Tibial nerve (tissue), 4 donors: Measurements from ENCODE around the gene KIAA0753. TPM values are rescaled to one million over a fixed set of nuclear protein-coding genes. Genes with fewer than 3 reads are reported as not detected.

ENCODE experiments used
- DNase-seq, 2 donors: peaks; one replicate each; pipeline ENCODE4 v3.0.0-alpha.2; 2019; ENCODE audit warnings: low spot score in 2 of 2
- H3K27ac ChIP-seq, 4 donors: fragments of 200-600 bp; sonication (generic) in 3 of 4; one replicate each; pipeline ENCODE4 v1.5.1; 2017 to 2019; ENCODE audit warnings: mild to moderate bottlenecking in 1 of 4
- H3K27me3 ChIP-seq, 2 donors: fragments of 200-600 bp; sonication (generic) in 1 of 2; one replicate each; pipeline versions ENCODE4 v1.5.1 to v1.6.0; 2017 to 2019
- H3K36me3 ChIP-seq, 3 donors: fragments of 200-600 bp; sonication (generic); one replicate each; pipeline ENCODE4 v1.5.1; 2018 to 2019
- H3K4me1 ChIP-seq, 4 donors: fragments of 200-600 bp; sonication (generic) in 3 of 4; one replicate each; pipeline ENCODE4 v1.5.1; 2017 to 2019
- H3K4me3 ChIP-seq, 4 donors: fragments of 200-600 bp; sonication (generic) in 3 of 4; one replicate each; pipeline ENCODE4 v1.5.1; 2017 to 2019; ENCODE audit warnings: mild to moderate bottlenecking in 1 of 4, moderate library complexity in 1 of 4
- H3K9me3 ChIP-seq, 4 donors: fragments of 200-600 bp; sonication (generic) in 3 of 4; one replicate each; pipeline ENCODE4 v1.5.1; 2017 to 2019
- CTCF ChIP-seq, 5 experiments: fragments of 200-600 bp in 3 of 5; fragments of 450-650 bp in 2 of 5; sonication (generic) in 3 of 5; IDR thresholded peaks; one replicate each; pipeline ENCODE4 v1.5.1; 2016 to 2019; ENCODE audit warnings: antibody characterized with exemption in 5 of 5, mild to moderate bottlenecking in 3 of 5, moderate library complexity in 2 of 5
- EP300 ChIP-seq, 2 donors: sonication (generic); formaldehyde crosslinking; IDR thresholded peaks; one replicate each; pipeline ENCODE4 v1.6.1; 2017; ENCODE audit warnings: antibody characterized with exemption in 2 of 2, mild to moderate bottlenecking in 1 of 2
- POLR2A ChIP-seq, 2 donors: fragments of 450-650 bp; IDR thresholded peaks; one replicate each; pipeline ENCODE4 v1.6.1; 2017; ENCODE audit warnings: antibody characterized with exemption in 2 of 2, mild to moderate bottlenecking in 2 of 2, moderate library complexity in 2 of 2
- WGBS, 2 donors: methylation state at CpG; one replicate each; pipeline ENCODE4 v1.1.5; 2018; 5-methylcytosine and 5-hydroxymethylcytosine counted together
- total RNA-seq, 4 donors: library from RNA; depleted of rRNA; stranded (reverse); fragments of >200 nt; gene quantifications; one replicate each; pipeline ENCODE4 v1.1.0, GENCODE V29; 2016

Gene KIAA0753
- total RNA-seq, 4 donors from 2014 or later = 14.1 to 24.0 (median 16.9) TPM

GRCh38 chr17:6605142-6605541 is 35.4 kb downstream of the KIAA0753 start:
- no peaks in the 10 kb centered on the region for H3K9me3 ChIP-seq
- H3K4me1 ChIP-seq = peaks cover 0 to 16% (median 0%) of the 10 kb centered on the region in 4 donors
- DNase-seq = no peak
- peaks cover 0 to 65% (median 10%) of the 10 kb centered on the region in 3 donors for H3K36me3 ChIP-seq
- H3K4me3 ChIP-seq = no peak overlapping the region
- TF ChIP-seq POLR2A (IDR thresholded peaks at IDR 0.05) (no peak), EP300 (IDR thresholded peaks at IDR 0.05) (no peak), CTCF (IDR thresholded peaks at IDR 0.05) (no peak)
- no peak overlapping the region for H3K27ac ChIP-seq
- 92 to 93% methylated on average over 6 of the region's 6 CpGs for WGBS, 2 donors
- no peaks in the 10 kb centered on the region for H3K27me3 ChIP-seq

GRCh38 chr17:6603744-6604325 is 36.7 kb downstream of the KIAA0753 start:
- peaks cover 0 to 52% (median 7%) of the 10 kb centered on the region in 3 donors for H3K36me3 ChIP-seq
- no peak overlapping the region for H3K27ac ChIP-seq

GRCh38 chr17:6602141-6602540 is 38.4 kb downstream of the KIAA0753 start:
- Histone ChIP-seq H3K27me3 (no peaks in the 10 kb centered on the region), H3K27ac (no peak overlapping the region), H3K4me1 (peaks cover 0 to 36% (median 5%) of the 10 kb centered on the region in 4 donors), H3K9me3 (no peaks in the 10 kb centered on the region), H3K4me3 (no peak overlapping the region), H3K36me3 (peaks cover 0 to 35% (median 0%) of the 10 kb centered on the region in 3 donors)
- TF ChIP-seq POLR2A (IDR thresholded peaks at IDR 0.05) (no peak), CTCF (IDR thresholded peaks at IDR 0.05) (no peak), EP300 (IDR thresholded peaks at IDR 0.05) (no peak)
- no peak for DNase-seq
- WGBS, 2 donors = 95 to 97% methylated on average over 2 of the region's 2 CpGs

More at GRCh38 chr17:6603744-6604325, 36.7 kb downstream of the KIAA0753 start:
- DNase-seq = peak in 1 of 2 donors; percentile 10
- Histone ChIP-seq H3K9me3 (no peaks in the 10 kb centered on the region), H3K4me1 (peaks cover 0 to 29% (median 3%) of the 10 kb centered on the region in 4 donors), H3K4me3 (no peak overlapping the region), H3K27me3 (no peaks in the 10 kb centered on the region)
- no peak for TF ChIP-seq EP300 (IDR thresholded peaks at IDR 0.05)
- TF ChIP-seq CTCF (IDR thresholded peaks at IDR 0.05) = no peak
- TF ChIP-seq POLR2A (IDR thresholded peaks at IDR 0.05) = no peak
- 41 to 51% methylated on average over 3 of the region's 3 CpGs for WGBS, 2 donors

- Histone ChIP-seq H3K9me3 (no peaks in the 10 kb centered on the region), H3K36me3 (peaks cover 0 to 33% (median 4%) of the 10 kb centered on the region in 3 donors), H3K4me3 (no peak overlapping the region), H3K27ac (no peak overlapping the region), H3K4me1 (peaks cover 0 to 36% (median 5%) of the 10 kb centered on the region in 4 donors), H3K27me3 (no peaks in the 10 kb centered on the region)
- no peak for DNase-seq
- TF ChIP-seq CTCF (IDR thresholded peaks at IDR 0.05) = no peak
- no peak for TF ChIP-seq POLR2A (IDR thresholded peaks at IDR 0.05)
- peak in 1 of 2 donors; percentile 11 for TF ChIP-seq EP300 (IDR thresholded peaks at IDR 0.05)
Observed at GRCh38 chr17:6599364-6599763, 41.1 kb downstream of the KIAA0753 start.

- no peak for TF ChIP-seq CTCF (IDR thresholded peaks at IDR 0.05)
- no peak for TF ChIP-seq EP300 (IDR thresholded peaks at IDR 0.05)
- TF ChIP-seq POLR2A (IDR thresholded peaks at IDR 0.05) = no peak
- Histone ChIP-seq H3K27ac (no peak overlapping the region), H3K4me3 (no peak overlapping the region), H3K9me3 (no peaks in the 10 kb centered on the region), H3K4me1 (peaks cover 0 to 22% (median 5%) of the 10 kb centered on the region in 4 donors), H3K36me3 (peaks cover 0 to 49% (median 4%) of the 10 kb centered on the region in 3 donors), H3K27me3 (no peaks in the 10 kb centered on the region)
- no peak for DNase-seq
- WGBS, 2 donors = 78 to 85% methylated on average over 1 of the region's 1 CpG
Observed at GRCh38 chr17:6597727-6598126, 42.8 kb downstream of the KIAA0753 start.
